ENCODE measurements around the gene TMEM132C.

TMEM132C gene

GRCh38 chr12:128298091-128298748, 31.2 kb downstream of the TMEM132C start:
- 76% methylated on average over 10 of the region's 11 CpGs for WGBS
- H2BK12ac ChIP-seq (ENCODE audit: low read length in 2 of 2) = no peak overlapping the region

GRCh38 chr12:128305336-128305892, 38.4 kb downstream of the TMEM132C start:
- no peak overlapping the region for H2BK5ac ChIP-seq (ENCODE audit: low read depth, low read length, poor library complexity, severe bottlenecking)
- H4K91ac ChIP-seq (ENCODE audit: low read length) = no peak overlapping the region
- no peak overlapping the region for H2BK120ac ChIP-seq (ENCODE audit: low read depth, low read length)
- no peaks in the 10 kb centered on the region for H3K4me1 ChIP-seq (ENCODE audit: control insufficient read depth, insufficient read depth, low read depth, low read length)
- no peak overlapping the region for H2AK5ac ChIP-seq (ENCODE audit: low read length, severe bottlenecking)
- no peak overlapping the region for H3K9ac ChIP-seq (ENCODE audit: low read length)
- DNase-seq = no peak
- no peaks in the 10 kb centered on the region for H3K27me3 ChIP-seq (ENCODE audit: control insufficient read depth in 1 of 2, insufficient read depth in 1 of 2, low read length in 2 of 2)
- H3K14ac ChIP-seq (ENCODE audit: low read length in 2 of 2) = no peak overlapping the region
- no peak overlapping the region for H3K4me2 ChIP-seq (ENCODE audit: low read length, poor library complexity, severe bottlenecking)
- no peak overlapping the region for H2BK12ac ChIP-seq (ENCODE audit: low read length in 2 of 2)
- H3K27ac ChIP-seq (ENCODE audit: low read length, poor library complexity, severe bottlenecking) = no peak overlapping the region
- no peak overlapping the region for H3K4me3 ChIP-seq (ENCODE audit: insufficient read depth in 1 of 2, low read depth in 1 of 2, low read length in 2 of 2)
- no peak overlapping the region for H3K4ac ChIP-seq (ENCODE audit: low read depth in 1 of 2, low read length in 2 of 2)
- H4K8ac ChIP-seq (ENCODE audit: low read length) = no peak overlapping the region
- H3K79me1 ChIP-seq (replicated peaks; ENCODE audit: low read length, poor library complexity, severe bottlenecking) = no peaks in the 10 kb centered on the region
- H3K9me3 ChIP-seq (ENCODE audit: control insufficient read depth, low read length) = peaks cover 17% of the 10 kb centered on the region
- no peak overlapping the region for H3K23ac ChIP-seq (ENCODE audit: low read length in 2 of 2)
- WGBS = 87% methylated on average over 5 of the region's 10 CpGs
- H2AFZ ChIP-seq (ENCODE audit: low read depth, low read length) = no peak overlapping the region
- no peaks in the 10 kb centered on the region for H3K36me3 ChIP-seq (ENCODE audit: control insufficient read depth in 1 of 2, insufficient read depth in 2 of 2, low read depth in 1 of 2, low read length in 2 of 2)
- no peak overlapping the region for H2BK15ac ChIP-seq (ENCODE audit: low read depth, poor library complexity, severe bottlenecking)
- no peak overlapping the region for H3K18ac ChIP-seq (ENCODE audit: low read depth in 1 of 2, low read length in 2 of 2)

More at GRCh38 chr12:128298091-128298748, 31.2 kb downstream of the TMEM132C start:
- Histone ChIP-seq H3K79me1 (replicated peaks; ENCODE audit: low read length, poor library complexity, severe bottlenecking) (no peaks in the 10 kb centered on the region), H4K8ac (ENCODE audit: low read length) (no peak overlapping the region), H3K4ac (ENCODE audit: low read depth in 1 of 2, low read length in 2 of 2) (no peak overlapping the region), H3K4me3 (ENCODE audit: insufficient read depth in 1 of 2, low read depth in 1 of 2, low read length in 2 of 2) (no peak overlapping the region), H2BK120ac (ENCODE audit: low read depth, low read length) (no peak overlapping the region), H4K91ac (ENCODE audit: low read length) (no peak overlapping the region), H2AFZ (ENCODE audit: low read depth, low read length) (no peak overlapping the region), H3K9ac (ENCODE audit: low read length) (no peak overlapping the region), H3K18ac (ENCODE audit: low read depth in 1 of 2, low read length in 2 of 2) (no peak overlapping the region), H3K23ac (ENCODE audit: low read length in 2 of 2) (no peak overlapping the region), H2AK5ac (ENCODE audit: low read length, severe bottlenecking) (no peak overlapping the region), H3K36me3 (ENCODE audit: control insufficient read depth in 1 of 2, insufficient read depth in 2 of 2, low read depth in 1 of 2, low read length in 2 of 2) (no peaks in the 10 kb centered on the region), H3K27me3 (ENCODE audit: control insufficient read depth in 1 of 2, insufficient read depth in 1 of 2, low read length in 2 of 2) (no peaks in the 10 kb centered on the region), H3K9me3 (ENCODE audit: control insufficient read depth, low read length) (peaks cover 7% of the 10 kb centered on the region), H3K14ac (ENCODE audit: low read length in 2 of 2) (no peak overlapping the region), H3K4me1 (ENCODE audit: control insufficient read depth, insufficient read depth, low read depth, low read length) (no peaks in the 10 kb centered on the region), H2BK5ac (ENCODE audit: low read depth, low read length, poor library complexity, severe bottlenecking) (no peak overlapping the region), H3K27ac (ENCODE audit: low read length, poor library complexity, severe bottlenecking) (no peak overlapping the region), H2BK15ac (ENCODE audit: low read depth, poor library complexity, severe bottlenecking) (no peak overlapping the region), H3K4me2 (ENCODE audit: low read length, poor library complexity, severe bottlenecking) (no peak overlapping the region)
- DNase-seq = no peak

GRCh38 chr12:128307791-128308190, 40.8 kb downstream of the TMEM132C start:
- H2BK5ac ChIP-seq (ENCODE audit: low read depth, low read length, poor library complexity, severe bottlenecking) = no peak overlapping the region
- no peak overlapping the region for H3K27ac ChIP-seq (ENCODE audit: low read length, poor library complexity, severe bottlenecking)
- no peak overlapping the region for H3K4ac ChIP-seq (ENCODE audit: low read depth in 1 of 2, low read length in 2 of 2)
- no peak overlapping the region for H3K9ac ChIP-seq (ENCODE audit: low read length)
- H2BK120ac ChIP-seq (ENCODE audit: low read depth, low read length) = no peak overlapping the region
- 68% methylated on average over 2 of the region's 2 CpGs for WGBS
- H3K4me3 ChIP-seq (ENCODE audit: insufficient read depth in 1 of 2, low read depth in 1 of 2, low read length in 2 of 2) = no peak overlapping the region
- no peak overlapping the region for H3K18ac ChIP-seq (ENCODE audit: low read depth in 1 of 2, low read length in 2 of 2)
- H2AK5ac ChIP-seq (ENCODE audit: low read length, severe bottlenecking) = no peak overlapping the region
- no peak for DNase-seq
- H3K36me3 ChIP-seq (ENCODE audit: control insufficient read depth in 1 of 2, insufficient read depth in 2 of 2, low read depth in 1 of 2, low read length in 2 of 2) = no peaks in the 10 kb centered on the region
- H3K14ac ChIP-seq (ENCODE audit: low read length in 2 of 2) = no peak overlapping the region
- no peak overlapping the region for H2BK12ac ChIP-seq (ENCODE audit: low read length in 2 of 2)
- H3K4me2 ChIP-seq (ENCODE audit: low read length, poor library complexity, severe bottlenecking) = no peak overlapping the region
- H3K4me1 ChIP-seq (ENCODE audit: control insufficient read depth, insufficient read depth, low read depth, low read length) = no peaks in the 10 kb centered on the region
- no peak overlapping the region for H2AFZ ChIP-seq (ENCODE audit: low read depth, low read length)
- H4K8ac ChIP-seq (ENCODE audit: low read length) = no peak overlapping the region
- no peak overlapping the region for H3K23ac ChIP-seq (ENCODE audit: low read length in 2 of 2)
- H3K9me3 ChIP-seq (ENCODE audit: control insufficient read depth, low read length) = peaks cover 13% of the 10 kb centered on the region
- H3K79me1 ChIP-seq (replicated peaks; ENCODE audit: low read length, poor library complexity, severe bottlenecking) = no peaks in the 10 kb centered on the region
- H2BK15ac ChIP-seq (ENCODE audit: low read depth, poor library complexity, severe bottlenecking) = no peak overlapping the region
- no peaks in the 10 kb centered on the region for H3K27me3 ChIP-seq (ENCODE audit: control insufficient read depth in 1 of 2, insufficient read depth in 1 of 2, low read length in 2 of 2)
- H4K91ac ChIP-seq (ENCODE audit: low read length) = no peak overlapping the region

GRCh38 chr12:128312661-128313060, 45.7 kb downstream of the TMEM132C start:
- H2BK15ac ChIP-seq (ENCODE audit: low read depth, poor library complexity, severe bottlenecking) = no peak overlapping the region
- no peak overlapping the region for H3K4ac ChIP-seq (ENCODE audit: low read depth in 1 of 2, low read length in 2 of 2)
- no peak overlapping the region for H2BK5ac ChIP-seq (ENCODE audit: low read depth, low read length, poor library complexity, severe bottlenecking)
- H3K18ac ChIP-seq (ENCODE audit: low read depth in 1 of 2, low read length in 2 of 2) = no peak overlapping the region
- no peak overlapping the region for H3K4me2 ChIP-seq (ENCODE audit: low read length, poor library complexity, severe bottlenecking)
- no peak overlapping the region for H3K4me3 ChIP-seq (ENCODE audit: insufficient read depth in 1 of 2, low read depth in 1 of 2, low read length in 2 of 2)
- no peak overlapping the region for H4K8ac ChIP-seq (ENCODE audit: low read length)
- H3K9ac ChIP-seq (ENCODE audit: low read length) = no peak overlapping the region
- no peak overlapping the region for H2AK5ac ChIP-seq (ENCODE audit: low read length, severe bottlenecking)
- H3K79me1 ChIP-seq (replicated peaks; ENCODE audit: low read length, poor library complexity, severe bottlenecking) = no peaks in the 10 kb centered on the region
- no peak overlapping the region for H2AFZ ChIP-seq (ENCODE audit: low read depth, low read length)
- H3K23ac ChIP-seq (ENCODE audit: low read length in 2 of 2) = no peak overlapping the region
- H2BK120ac ChIP-seq (ENCODE audit: low read depth, low read length) = no peak overlapping the region
- no peak overlapping the region for H3K27ac ChIP-seq (ENCODE audit: low read length, poor library complexity, severe bottlenecking)
- H3K14ac ChIP-seq (ENCODE audit: low read length in 2 of 2) = no peak overlapping the region
- peaks cover 10% of the 10 kb centered on the region for H3K9me3 ChIP-seq (ENCODE audit: control insufficient read depth, low read length)
- no peaks in the 10 kb centered on the region for H3K4me1 ChIP-seq (ENCODE audit: control insufficient read depth, insufficient read depth, low read depth, low read length)
- no peaks in the 10 kb centered on the region for H3K36me3 ChIP-seq (ENCODE audit: control insufficient read depth in 1 of 2, insufficient read depth in 2 of 2, low read depth in 1 of 2, low read length in 2 of 2)
- H3K27me3 ChIP-seq (ENCODE audit: control insufficient read depth in 1 of 2, insufficient read depth in 1 of 2, low read length in 2 of 2) = no peaks in the 10 kb centered on the region
- WGBS = 69% methylated on average over 1 of the region's 2 CpGs
- no peak overlapping the region for H4K91ac ChIP-seq (ENCODE audit: low read length)
- H2BK12ac ChIP-seq (ENCODE audit: low read length in 2 of 2) = no peak overlapping the region
- DNase-seq = no peak
